GM18517 (cell line): ENCODE data around the gene TMEM89.

Experiments used
- ATAC-seq: cut with Tn5 transposase; IDR thresholded peaks from one replicate; pipeline ENCODE4 v1.9.1; 2021; ENCODE audit warnings: mild to moderate bottlenecking, moderate library complexity; ENCODE audit not compliant: unreplicated experiment

Gene TMEM89

GRCh38 chr3:48621461-48621869 is at the start of gene TMEM89:
Gene TMEM89 (minus strand): TSS chr3:48621769. CDS start chr3:48621756, 13 bp downstream.
- no peak for ATAC-seq

- ATAC-seq: no peak
Observed at GRCh38 chr3:48664929-48665328, 43.4 kb upstream of the TMEM89 start.

- ATAC-seq: no peak
Observed at GRCh38 chr3:48664313-48664644, 42.7 kb upstream of the TMEM89 start.

- peak; percentile 79 for ATAC-seq
Observed at GRCh38 chr3:48663489-48664312, 42.1 kb upstream of the TMEM89 start.

GRCh38 chr3:48662753-48663488 is 41.4 kb upstream of the TMEM89 start, which contains the start of gene CELSR3:
Gene CELSR3 (minus strand): TSS chr3:48662886. CDS start chr3:48662634, 252 bp downstream.
- ATAC-seq: no peak

GRCh38 chr3:48662145-48662752 is 40.7 kb upstream of the TMEM89 start:
- ATAC-seq: no peak

GRCh38 chr3:48661501-48662144 is 40.1 kb upstream of the TMEM89 start:
- ATAC-seq: no peak

- no peak for ATAC-seq
Observed at GRCh38 chr3:48660800-48661400, 39.3 kb upstream of the TMEM89 start.

- no peak for ATAC-seq
Observed at GRCh38 chr3:48656841-48657281, 35.3 kb upstream of the TMEM89 start.

- ATAC-seq: peak; percentile 53
Observed at GRCh38 chr3:48656061-48656840, 34.7 kb upstream of the TMEM89 start.

- no peak for ATAC-seq
Observed at GRCh38 chr3:48655606-48656005, 34.0 kb upstream of the TMEM89 start.

GRCh38 chr3:48655063-48655462 is 33.5 kb upstream of the TMEM89 start:
- ATAC-seq: no peak

GRCh38 chr3:48652923-48653715 is 31.6 kb upstream of the TMEM89 start:
- no peak for ATAC-seq

GRCh38 chr3:48651771-48652170 is 30.2 kb upstream of the TMEM89 start:
- ATAC-seq: no peak

- no peak for ATAC-seq
Observed at GRCh38 chr3:48650723-48651122, 29.2 kb upstream of the TMEM89 start.

- no peak for ATAC-seq
Observed at GRCh38 chr3:48648188-48648850, 26.8 kb upstream of the TMEM89 start.

GRCh38 chr3:48647714-48648113 is 26.1 kb upstream of the TMEM89 start:
- no peak for ATAC-seq

- no peak for ATAC-seq
Observed at GRCh38 chr3:48644898-48645760, 23.6 kb upstream of the TMEM89 start.
